HEK293 (cell line): ENCODE results near the gene GPR162.

Experiments
- CTCF ChIP-seq: fragments of 450-650 bp; formaldehyde crosslinking; IDR thresholded peaks from 2 replicates; pipeline ENCODE4 v1.5.1; 2016; ENCODE audit warnings: missing biosample characterization, missing genetic modification characterization
- KLF10 ChIP-seq: fragments of 450-650 bp; IDR thresholded peaks from 2 replicates; pipeline ENCODE4 v1.5.1; 2018; ENCODE audit warnings: missing biosample characterization, mild to moderate bottlenecking, missing genetic modification characterization
- ZBTB17 ChIP-seq: fragments of 450-650 bp; formaldehyde crosslinking; IDR thresholded peaks from 2 replicates; pipeline ENCODE4 v1.5.1; 2016; ENCODE audit warnings: missing biosample characterization, missing genetic modification characterization
- ZBTB21 ChIP-seq: fragments of 450-650 bp; formaldehyde crosslinking; IDR thresholded peaks from 2 replicates; pipeline ENCODE4 v1.5.1; 2017; ENCODE audit warnings: missing biosample characterization, missing genetic modification characterization
- ZBTB8A ChIP-seq: fragments of 450-650 bp; formaldehyde crosslinking; IDR thresholded peaks from 2 replicates; pipeline ENCODE4 v1.5.1; 2016; ENCODE audit warnings: missing biosample characterization, missing genetic modification characterization
- ZNF266 ChIP-seq: fragments of 450-650 bp; formaldehyde crosslinking; IDR thresholded peaks from 2 replicates; pipeline ENCODE4 v1.5.1; 2016; ENCODE audit warnings: missing biosample characterization, missing genetic modification characterization, low read depth
- ZNF280D ChIP-seq: fragments of 450-650 bp; formaldehyde crosslinking; IDR thresholded peaks from 2 replicates; pipeline ENCODE4 v1.5.1; 2016; ENCODE audit warnings: missing biosample characterization, missing genetic modification characterization
- ZNF335 ChIP-seq: fragments of 450-650 bp; formaldehyde crosslinking; conservative IDR thresholded peaks from 2 replicates; pipeline ENCODE4 v1.5.1; 2016; ENCODE audit warnings: missing biosample characterization, missing genetic modification characterization
- ZNF416 ChIP-seq: fragments of 450-650 bp; formaldehyde crosslinking; IDR thresholded peaks from 2 replicates; pipeline ENCODE4 v1.5.1; 2016; ENCODE audit warnings: missing biosample characterization, missing genetic modification characterization
- ZNF548 ChIP-seq: fragments of 450-650 bp; formaldehyde crosslinking; IDR thresholded peaks from 2 replicates; pipeline ENCODE4 v1.5.1; 2016; ENCODE audit warnings: missing biosample characterization, missing genetic modification characterization
- ZNF654 ChIP-seq: fragments of 450-650 bp; formaldehyde crosslinking; IDR thresholded peaks from 2 replicates; pipeline ENCODE4 v1.5.1; 2016; ENCODE audit warnings: low read depth, missing biosample characterization, missing genetic modification characterization
- ZNF776 ChIP-seq: fragments of 450-650 bp; formaldehyde crosslinking; IDR thresholded peaks from 2 replicates; pipeline ENCODE4 v1.5.0; 2017; ENCODE audit warnings: missing biosample characterization, missing genetic modification characterization, borderline replicate concordance
- TF ChIP-seq, protein P1 (sequence below): fragments of 450-650 bp; formaldehyde crosslinking; IDR thresholded peaks from 2 replicates; pipeline ENCODE4 v1.5.1; 2016; ENCODE audit warnings: missing biosample characterization, missing genetic modification characterization

DNA sequence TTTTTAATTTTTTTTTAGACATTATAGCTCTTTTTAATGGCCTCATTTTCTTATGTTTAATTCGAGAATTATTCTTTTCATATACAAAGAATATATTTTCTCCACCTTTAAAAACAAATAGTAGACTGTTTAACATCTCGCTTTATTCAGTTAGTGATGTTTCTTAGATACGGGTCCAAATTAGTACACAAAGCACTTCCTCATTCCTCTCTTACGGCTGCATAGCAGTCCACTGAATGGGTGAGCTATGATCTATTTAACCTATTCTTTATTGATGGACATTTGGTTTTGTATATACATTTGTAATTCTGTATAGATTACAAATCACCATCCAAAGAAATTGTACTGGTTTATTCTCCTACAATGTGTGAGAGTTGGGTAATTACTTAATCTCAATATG is 8.3 kb upstream of the GPR162 start:
- no peak for TF ChIP-seq CTCF (tag by site-specific recombination)
- no peak for TF ChIP-seq ZBTB17 (tag by site-specific recombination)
- no peak for TF ChIP-seq ZNF266
- TF ChIP-seq ZNF416 = no peak
- no peak for TF ChIP-seq ZNF548
- TF ChIP-seq, protein P1, sequence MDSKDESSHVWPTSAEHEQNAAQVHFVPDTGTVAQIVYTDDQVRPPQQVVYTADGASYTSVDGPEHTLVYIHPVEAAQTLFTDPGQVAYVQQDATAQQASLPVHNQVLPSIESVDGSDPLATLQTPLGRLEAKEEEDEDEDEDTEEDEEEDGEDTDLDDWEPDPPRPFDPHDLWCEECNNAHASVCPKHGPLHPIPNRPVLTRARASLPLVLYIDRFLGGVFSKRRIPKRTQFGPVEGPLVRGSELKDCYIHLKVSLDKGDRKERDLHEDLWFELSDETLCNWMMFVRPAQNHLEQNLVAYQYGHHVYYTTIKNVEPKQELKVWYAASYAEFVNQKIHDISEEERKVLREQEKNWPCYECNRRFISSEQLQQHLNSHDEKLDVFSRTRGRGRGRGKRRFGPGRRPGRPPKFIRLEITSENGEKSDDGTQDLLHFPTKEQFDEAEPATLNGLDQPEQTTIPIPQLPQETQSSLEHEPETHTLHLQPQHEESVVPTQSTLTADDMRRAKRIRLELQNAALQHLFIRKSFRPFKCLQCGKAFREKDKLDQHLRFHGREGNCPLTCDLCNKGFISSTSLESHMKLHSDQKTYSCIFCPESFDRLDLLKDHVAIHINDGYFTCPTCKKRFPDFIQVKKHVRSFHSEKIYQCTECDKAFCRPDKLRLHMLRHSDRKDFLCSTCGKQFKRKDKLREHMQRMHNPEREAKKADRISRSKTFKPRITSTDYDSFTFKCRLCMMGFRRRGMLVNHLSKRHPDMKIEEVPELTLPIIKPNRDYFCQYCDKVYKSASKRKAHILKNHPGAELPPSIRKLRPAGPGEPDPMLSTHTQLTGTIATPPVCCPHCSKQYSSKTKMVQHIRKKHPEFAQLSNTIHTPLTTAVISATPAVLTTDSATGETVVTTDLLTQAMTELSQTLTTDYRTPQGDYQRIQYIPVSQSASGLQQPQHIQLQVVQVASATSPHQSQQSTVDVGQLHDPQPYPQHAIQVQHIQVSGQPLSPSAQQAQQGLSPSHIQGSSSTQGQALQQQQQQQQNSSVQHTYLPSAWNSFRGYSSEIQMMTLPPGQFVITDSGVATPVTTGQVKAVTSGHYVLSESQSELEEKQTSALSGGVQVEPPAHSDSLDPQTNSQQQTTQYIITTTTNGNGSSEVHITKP (tag by site-specific recombination) = no peak
- no peak for TF ChIP-seq ZNF776 (tag by site-specific recombination)
- no peak for TF ChIP-seq KLF10 (tag by site-specific recombination)
- TF ChIP-seq ZNF335 (tag by site-specific recombination) = no peak
- TF ChIP-seq ZBTB8A (tag by site-specific recombination) = no peak
- TF ChIP-seq ZNF280D (tag by site-specific recombination) = no peak
- TF ChIP-seq ZNF654 (tag by site-specific recombination) = no peak
- no peak for TF ChIP-seq ZBTB21 (tag by site-specific recombination)
